ENCODE data around the gene ACBD3. TPM values are rescaled to one million over a fixed set of nuclear protein-coding genes. Genes with fewer than 3 reads are reported as not detected.

ACBD3 gene
- total RNA-seq, 1 experiment from 2014 or later, result 93.9 TPM

DNA sequence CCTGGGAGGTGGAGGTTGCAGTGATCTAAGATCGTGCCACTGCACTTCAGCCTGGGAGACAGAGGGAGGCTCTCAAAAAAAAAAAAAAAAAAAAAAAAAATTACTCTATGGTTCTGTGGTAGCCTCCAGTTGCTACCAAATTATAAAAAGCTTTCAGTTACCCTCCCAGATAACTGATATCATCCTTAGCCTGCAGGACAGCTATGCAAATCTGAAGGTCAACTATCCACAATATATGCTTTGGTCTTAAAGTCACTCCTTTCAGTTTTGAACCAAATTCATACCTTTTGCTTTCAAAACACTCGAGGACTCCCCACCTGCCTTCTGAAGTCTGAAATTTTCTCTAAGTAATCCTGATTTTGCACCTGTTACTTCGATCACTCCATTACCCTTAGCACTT is 40.1 kb upstream of the ACBD3 start:
- Mint-ChIP-seq H3K4me3 (ENCODE audit: unreplicated experiment) (no peak overlapping the region), H3K27ac (ENCODE audit: low read depth, unreplicated experiment) (no peak overlapping the region), H3K9me3 (ENCODE audit: unreplicated experiment) (no peaks in the 10 kb centered on the region), H3K27me3 (ENCODE audit: insufficient read depth, unreplicated experiment) (no peaks in the 10 kb centered on the region), H3K4me1 (ENCODE audit: insufficient read depth, unreplicated experiment) (no peaks in the 10 kb centered on the region), H3K36me3 (ENCODE audit: insufficient read depth, unreplicated experiment) (peaks cover 8% of the 10 kb centered on the region)
- intact Hi-C loops (cut with micrococcal nuclease), result no loop called here
- TF ChIP-seq, protein P1, sequence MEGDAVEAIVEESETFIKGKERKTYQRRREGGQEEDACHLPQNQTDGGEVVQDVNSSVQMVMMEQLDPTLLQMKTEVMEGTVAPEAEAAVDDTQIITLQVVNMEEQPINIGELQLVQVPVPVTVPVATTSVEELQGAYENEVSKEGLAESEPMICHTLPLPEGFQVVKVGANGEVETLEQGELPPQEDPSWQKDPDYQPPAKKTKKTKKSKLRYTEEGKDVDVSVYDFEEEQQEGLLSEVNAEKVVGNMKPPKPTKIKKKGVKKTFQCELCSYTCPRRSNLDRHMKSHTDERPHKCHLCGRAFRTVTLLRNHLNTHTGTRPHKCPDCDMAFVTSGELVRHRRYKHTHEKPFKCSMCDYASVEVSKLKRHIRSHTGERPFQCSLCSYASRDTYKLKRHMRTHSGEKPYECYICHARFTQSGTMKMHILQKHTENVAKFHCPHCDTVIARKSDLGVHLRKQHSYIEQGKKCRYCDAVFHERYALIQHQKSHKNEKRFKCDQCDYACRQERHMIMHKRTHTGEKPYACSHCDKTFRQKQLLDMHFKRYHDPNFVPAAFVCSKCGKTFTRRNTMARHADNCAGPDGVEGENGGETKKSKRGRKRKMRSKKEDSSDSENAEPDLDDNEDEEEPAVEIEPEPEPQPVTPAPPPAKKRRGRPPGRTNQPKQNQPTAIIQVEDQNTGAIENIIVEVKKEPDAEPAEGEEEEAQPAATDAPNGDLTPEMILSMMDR (IDR thresholded peaks at IDR 0.05; ENCODE audit: unreplicated experiment), result no peak
- no TSS peak for BruUV-seq (replicated peaks)
- ChIA-PET CTCF (interaction anchor here (0.5 to 1.9 kb wide), 8 partner anchors 15 to 181 kb away, joined by 3 to 5 read pairs (median 4); partner anchors contain the start of gene PARP1), POLR2A (interaction anchor here (1.0 to 1.6 kb wide), 4 partner anchors 16 to 104 kb away, joined by 3 to 4 read pairs (median 4); no protein-coding TSS in a partner anchor)
- DNase-seq (ENCODE audit: unreplicated experiment), result no peak

DNA sequence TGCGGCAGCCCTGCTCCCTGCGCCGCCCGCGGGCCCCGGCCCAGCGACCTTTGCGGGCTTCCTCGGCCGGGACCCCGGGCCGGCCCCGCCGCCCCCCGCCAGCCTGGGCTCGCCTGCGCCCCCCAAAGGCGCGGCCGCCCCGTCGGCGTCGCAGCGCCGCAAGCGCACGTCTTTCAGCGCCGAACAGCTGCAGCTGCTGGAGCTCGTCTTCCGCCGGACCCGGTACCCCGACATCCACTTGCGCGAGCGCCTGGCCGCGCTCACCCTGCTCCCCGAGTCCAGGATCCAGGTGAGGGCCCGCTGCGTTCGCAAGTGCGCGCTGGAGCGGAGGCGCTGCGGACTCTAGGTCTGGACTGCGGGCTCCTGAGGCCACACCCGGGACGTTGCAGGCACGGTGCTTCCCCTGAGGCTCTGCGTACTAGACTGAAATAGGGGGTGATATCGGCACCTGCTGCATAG is 37.3 kb upstream of the ACBD3 start:
- POLR2A ChIA-PET, result no interaction called here

DNA sequence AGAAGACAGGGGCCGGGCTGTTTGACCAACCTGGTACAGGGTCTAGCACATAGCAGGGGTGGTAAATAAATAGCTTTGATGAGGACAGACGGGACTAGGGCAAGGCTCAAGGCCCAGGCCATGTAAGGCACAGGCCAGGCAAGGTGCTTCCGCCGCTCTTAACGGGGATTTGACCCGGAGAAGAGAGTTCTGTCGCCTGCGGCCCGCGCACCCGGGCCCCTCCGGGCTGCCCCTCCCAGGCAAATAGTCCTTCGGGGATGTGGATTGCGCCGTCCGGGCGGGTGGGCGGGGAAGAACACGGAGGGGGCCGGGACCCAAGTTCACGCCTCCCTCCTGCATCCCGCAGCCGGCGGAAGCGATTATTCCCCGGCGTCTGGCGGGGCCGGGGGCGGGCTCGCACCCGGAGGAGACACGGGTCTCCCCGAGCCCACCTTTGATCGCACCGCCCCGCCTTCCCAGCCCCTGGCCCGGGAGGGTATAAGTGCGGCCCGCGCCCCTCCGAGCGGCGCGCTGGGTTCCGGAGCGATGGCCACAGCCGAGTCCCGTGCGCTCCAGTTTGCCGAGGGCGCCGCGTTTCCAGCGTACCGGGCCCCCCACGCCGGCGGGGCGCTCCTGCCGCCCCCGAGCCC is 36.7 kb upstream of the ACBD3 start, which contains the start of gene MIXL1:
Gene MIXL1 (plus strand): TSS at position 508 of the 629 bp plus-strand sequence. CDS start 18 bp downstream, at position 526.
- no peaks in the 10 kb centered on the region for H3K27me3 Mint-ChIP-seq (ENCODE audit: insufficient read depth, unreplicated experiment)
- no peaks in the 10 kb centered on the region for H3K4me1 Mint-ChIP-seq (ENCODE audit: insufficient read depth, unreplicated experiment)
- no peaks in the 10 kb centered on the region for H3K36me3 Mint-ChIP-seq (ENCODE audit: insufficient read depth, unreplicated experiment)
- TF ChIP-seq, protein P1 (IDR thresholded peaks at IDR 0.05; ENCODE audit: unreplicated experiment), result no peak
- no peak within 1 kb of the TSS for H3K4me3 Mint-ChIP-seq (ENCODE audit: unreplicated experiment)
- intact Hi-C loops (cut with micrococcal nuclease), result no loop called here
- no TSS peak for BruUV-seq (replicated peaks)
- ChIA-PET POLR2A (no interaction called here), CTCF (interaction anchor here (0.7 to 1.0 kb wide), 2 partner anchors 26 to 234 kb away, joined by 3 to 5 read pairs; no protein-coding TSS in a partner anchor)
- no peaks in the 10 kb centered on the region for H3K9me3 Mint-ChIP-seq (ENCODE audit: unreplicated experiment)
- DNase-seq (ENCODE audit: unreplicated experiment), result no peak
- H3K27ac Mint-ChIP-seq (ENCODE audit: low read depth, unreplicated experiment), result no peak within 1 kb of the TSS

More for the DNA sequence above, 37.3 kb upstream of the ACBD3 start:
- Mint-ChIP-seq H3K4me1 (ENCODE audit: insufficient read depth, unreplicated experiment) (no peaks in the 10 kb centered on the region), H3K27ac (ENCODE audit: low read depth, unreplicated experiment) (no peak overlapping the region), H3K27me3 (ENCODE audit: insufficient read depth, unreplicated experiment) (no peaks in the 10 kb centered on the region), H3K4me3 (ENCODE audit: unreplicated experiment) (no peak overlapping the region), H3K36me3 (ENCODE audit: insufficient read depth, unreplicated experiment) (no peaks in the 10 kb centered on the region), H3K9me3 (ENCODE audit: unreplicated experiment) (no peaks in the 10 kb centered on the region)
- intact Hi-C loops (cut with micrococcal nuclease), result no loop called here
- no peak for DNase-seq (ENCODE audit: unreplicated experiment)
- BruUV-seq (replicated peaks), result no TSS peak
- CTCF ChIA-PET, result interaction anchor here (1.0 to 1.4 kb wide), 2 partner anchors 27 kb away, joined by 4 to 5 read pairs; no protein-coding TSS in a partner anchor
- TF ChIP-seq, protein P1 (IDR thresholded peaks at IDR 0.05; ENCODE audit: unreplicated experiment), result no peak

DNA sequence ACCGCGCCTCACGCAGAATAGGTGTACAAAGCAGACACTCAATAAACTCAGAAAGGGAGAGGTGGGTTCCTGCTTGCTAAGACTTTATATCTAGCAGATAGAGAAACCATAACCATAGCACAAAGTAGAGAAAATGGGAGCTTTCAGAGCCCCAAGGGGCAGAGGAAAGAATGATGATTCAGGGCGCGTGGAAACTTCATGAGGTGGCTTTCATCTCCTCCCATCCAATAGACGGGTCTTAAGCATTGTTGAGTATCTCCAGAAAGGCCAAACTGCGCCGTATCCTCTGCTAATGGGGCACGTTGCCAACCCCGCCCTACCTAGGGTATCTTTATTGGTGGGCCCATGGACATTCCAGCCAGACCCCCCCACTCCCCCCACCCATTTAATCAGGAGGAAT is 36.1 kb upstream of the ACBD3 start:
- intact Hi-C loops (cut with micrococcal nuclease), result no loop called here
- no peak overlapping the region for H3K27ac Mint-ChIP-seq (ENCODE audit: low read depth, unreplicated experiment)
- no peaks in the 10 kb centered on the region for H3K36me3 Mint-ChIP-seq (ENCODE audit: insufficient read depth, unreplicated experiment)
- ChIA-PET POLR2A (no interaction called here), CTCF (interaction anchor here (0.6 to 1.1 kb wide), 4 partner anchors 9 to 234 kb away, joined by 3 to 5 read pairs (median 3); no protein-coding TSS in a partner anchor)
- no peak overlapping the region for H3K4me3 Mint-ChIP-seq (ENCODE audit: unreplicated experiment)
- no peaks in the 10 kb centered on the region for H3K9me3 Mint-ChIP-seq (ENCODE audit: unreplicated experiment)
- no TSS peak for BruUV-seq (replicated peaks)
- no peaks in the 10 kb centered on the region for H3K27me3 Mint-ChIP-seq (ENCODE audit: insufficient read depth, unreplicated experiment)
- DNase-seq (ENCODE audit: unreplicated experiment), result no peak
- TF ChIP-seq, protein P1 (IDR thresholded peaks at IDR 0.05; ENCODE audit: unreplicated experiment), result no peak
- no peaks in the 10 kb centered on the region for H3K4me1 Mint-ChIP-seq (ENCODE audit: insufficient read depth, unreplicated experiment)
